Spinal cord (tissue), 10 donors: Measurements from ENCODE around the gene RRAS2. TPM values are rescaled to one million over a fixed set of nuclear protein-coding genes. Genes with fewer than 3 reads are reported as not detected.

Source experiments
- DNase-seq, 6 donors: peaks; one replicate each; pipeline versions ENCODE4 v3.0.0 to v3.0.0-alpha.2; 2013 to 2015; ENCODE audit warnings: low spot score in 6 of 6, low read depth in 4 of 6
- H3K27ac ChIP-seq: one replicate; pipeline ENCODE4 v1.5.1; 2013; ENCODE audit warnings: low read depth, low read length, control low read depth
- H3K27me3 ChIP-seq: one replicate; pipeline ENCODE4 v1.6.1; 2013; ENCODE audit warnings: low read length; ENCODE audit not compliant: control insufficient read depth, insufficient read depth
- H3K36me3 ChIP-seq: one replicate; pipeline ENCODE4 v1.6.1; 2013; ENCODE audit warnings: low read length; ENCODE audit not compliant: control insufficient read depth, insufficient read depth
- H3K4me1 ChIP-seq: one replicate; pipeline ENCODE4 v1.6.1; 2013; ENCODE audit warnings: low read length; ENCODE audit not compliant: control insufficient read depth, insufficient read depth
- H3K4me3 ChIP-seq: one replicate; pipeline ENCODE4 v1.5.1; 2013; ENCODE audit warnings: low read depth, low read length, control low read depth
- H3K9me3 ChIP-seq: one replicate; pipeline ENCODE4 v1.6.1; 2013; ENCODE audit warnings: low read length; ENCODE audit not compliant: control insufficient read depth, insufficient read depth
- WGBS: methylation state at CpG from one replicate; pipeline ENCODE4 v1.1.5; 2013; ENCODE audit warnings: missing lambda C conversion rate; ENCODE audit not compliant: insufficient coverage; 5-methylcytosine and 5-hydroxymethylcytosine counted together
- polyA plus RNA-seq, 2 donors: library from polyadenylated mRNA; unstranded; fragments of 120-200 nt; gene quantifications; one replicate each; pipeline ENCODE4 v1.2.1, GENCODE V29; 2013; ENCODE audit not compliant: insufficient read length in 2 of 2
- total RNA-seq, 2 donors: library from RNA; depleted of rRNA in 1 of 2; stranded (reverse); fragments of 120-200 nt in 1 of 2; fragments of >200 nt in 1 of 2; gene quantifications; one replicate each; pipeline versions ENCODE4 v1.2.3 to v1.2.4, GENCODE V29; 2013 to 2014
- donor health status: healthy.

RRAS2 gene
- total and polyA plus RNA-seq, 4 donors = 44.0 to 56.2 (median 53.3) TPM

DNA sequence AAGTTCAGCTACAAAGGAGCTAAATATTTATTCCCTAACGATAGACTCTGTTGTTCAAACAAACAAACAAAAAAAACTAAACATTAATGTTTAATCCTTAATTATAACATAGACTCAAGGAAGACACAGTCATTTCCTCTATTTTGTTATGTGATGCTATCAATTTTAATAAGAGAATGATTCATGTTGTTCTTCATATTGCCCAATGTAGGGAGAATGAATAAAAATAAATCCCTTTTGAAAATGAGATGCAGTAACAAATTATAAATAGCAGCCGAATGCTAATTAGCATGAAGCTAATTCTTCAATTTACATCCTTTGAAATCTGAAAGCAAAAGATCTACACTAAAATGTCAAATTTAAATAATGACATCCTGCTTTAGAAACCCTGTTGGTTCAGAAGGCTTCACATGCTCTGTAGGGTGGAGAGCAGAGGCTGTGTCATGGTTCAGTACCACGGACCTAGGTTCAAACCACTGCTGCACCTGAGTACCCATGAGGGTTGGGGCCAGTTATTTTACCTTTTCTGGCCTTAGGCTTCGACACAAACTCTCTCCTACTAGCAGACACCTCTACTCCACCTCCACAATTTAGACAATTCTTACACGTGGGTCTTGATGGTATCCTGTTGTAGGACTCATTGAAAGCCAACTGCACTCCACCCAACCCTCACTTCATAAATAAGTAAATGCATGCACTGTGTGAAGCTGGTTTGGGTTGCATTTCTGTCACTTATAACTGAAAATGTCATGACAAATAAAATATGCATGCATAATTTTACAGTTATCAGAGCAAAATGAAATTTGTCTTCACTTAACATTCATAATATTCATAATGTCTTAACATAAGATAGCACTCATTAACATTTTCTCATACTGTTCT is 89.0 kb downstream of the RRAS2 start:
- H3K27me3 ChIP-seq = no peaks in the 10 kb centered on the region
- peak in 1 of 6 donors; percentile 40 for DNase-seq
- H3K4me1 ChIP-seq = no peaks in the 10 kb centered on the region
- H3K27ac ChIP-seq = no peak overlapping the region
- H3K36me3 ChIP-seq = peaks cover 2% of the 10 kb centered on the region
- H3K9me3 ChIP-seq = no peaks in the 10 kb centered on the region
- no peak overlapping the region for H3K4me3 ChIP-seq
- WGBS = 86% methylated on average over 1 of the region's 5 CpGs

DNA sequence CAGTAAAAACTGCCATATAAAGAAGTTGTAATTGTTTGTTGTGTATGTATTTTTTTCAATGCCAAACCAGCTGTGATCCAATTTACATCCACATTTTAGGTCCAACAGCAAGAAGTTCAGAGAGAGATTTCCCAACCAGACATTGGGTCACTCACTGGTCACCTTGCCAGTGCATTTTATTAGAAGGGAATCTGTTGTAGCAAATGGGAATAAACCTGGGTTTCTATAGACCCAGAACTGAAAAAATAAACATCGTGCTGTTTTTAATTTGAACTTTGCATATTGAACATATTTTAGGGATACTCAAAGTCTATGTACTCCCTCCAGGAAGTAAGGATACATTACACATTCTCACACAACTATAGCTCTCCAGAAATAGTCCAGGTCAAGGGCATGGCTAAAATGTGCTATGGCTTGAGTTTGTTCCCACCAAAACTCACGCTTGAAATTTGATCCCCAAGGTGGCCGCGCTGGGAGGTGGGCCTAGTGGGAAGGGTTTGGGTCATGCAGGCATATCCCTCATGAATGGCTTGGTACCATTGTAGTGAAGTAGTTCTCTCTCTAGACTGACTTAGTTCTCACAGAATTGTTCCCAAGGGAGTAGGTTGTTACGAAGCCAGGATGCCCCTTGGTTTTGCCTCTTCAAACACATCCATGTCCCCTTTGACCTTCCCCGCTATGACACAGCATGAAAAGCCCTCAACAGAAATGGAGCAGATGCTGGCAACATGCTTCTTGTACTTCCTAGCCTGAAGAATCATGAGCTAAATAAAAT is 90.9 kb downstream of the RRAS2 start:
- 100% methylated on average over 1 of the region's 6 CpGs for WGBS
- DNase-seq = no peak
- peaks cover 9% of the 10 kb centered on the region for H3K36me3 ChIP-seq

DNA sequence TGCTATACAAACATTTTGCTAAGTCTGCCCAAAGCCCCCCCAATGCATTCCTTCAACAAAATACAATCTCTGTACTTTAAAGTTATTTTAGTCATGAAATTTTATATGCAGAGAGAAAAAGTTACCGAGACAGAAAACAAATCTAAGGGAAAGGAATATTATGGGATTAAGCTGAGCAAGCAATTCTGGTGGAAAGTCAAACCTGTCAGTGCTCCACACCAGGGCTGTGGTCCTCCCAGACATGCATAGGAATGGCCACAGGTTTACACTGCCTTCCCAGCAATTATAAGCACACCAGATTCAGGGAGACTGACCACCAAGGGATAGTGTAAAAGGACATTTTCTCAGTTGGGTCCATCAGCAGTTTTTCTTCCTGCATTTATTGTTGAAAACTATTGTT is 92.4 kb downstream of the RRAS2 start:
- H3K27ac ChIP-seq = no peak overlapping the region
- H3K9me3 ChIP-seq = no peaks in the 10 kb centered on the region
- DNase-seq = no peak
- no CpG with 5 or more reads among the region's 1 CpG for WGBS
- H3K36me3 ChIP-seq = peaks cover 12% of the 10 kb centered on the region
- H3K4me3 ChIP-seq = no peak overlapping the region
- H3K4me1 ChIP-seq = no peaks in the 10 kb centered on the region
- H3K27me3 ChIP-seq = no peaks in the 10 kb centered on the region

More for the DNA sequence above, 90.9 kb downstream of the RRAS2 start:
- Histone ChIP-seq H3K9me3 (no peaks in the 10 kb centered on the region), H3K27me3 (no peaks in the 10 kb centered on the region), H3K4me1 (no peaks in the 10 kb centered on the region), H3K4me3 (no peak overlapping the region), H3K27ac (no peak overlapping the region)

DNA sequence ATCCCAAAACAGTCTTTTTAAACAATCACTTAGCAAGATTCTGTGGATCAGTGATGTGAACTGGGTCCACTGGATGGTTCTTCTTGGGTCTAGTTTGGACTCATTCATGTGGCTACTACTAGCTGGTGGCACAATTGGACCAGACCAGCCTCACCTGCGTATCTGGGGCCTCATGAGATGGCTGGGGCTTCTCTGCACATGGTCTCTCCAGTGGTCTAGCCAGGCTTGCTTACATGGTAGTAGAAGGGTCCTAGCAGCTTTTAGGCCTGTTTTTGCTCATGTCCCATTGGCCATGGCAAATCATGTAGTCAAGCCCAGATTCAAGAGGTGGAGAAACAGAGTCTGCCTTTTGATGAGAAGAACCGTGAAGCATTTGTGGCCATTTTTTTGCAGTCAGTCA is 94.0 kb downstream of the RRAS2 start:
- peaks cover 12% of the 10 kb centered on the region for H3K36me3 ChIP-seq
- 100% methylated on average over 2 of the region's 2 CpGs for WGBS
- H3K4me3 ChIP-seq = no peak overlapping the region
- H3K9me3 ChIP-seq = no peaks in the 10 kb centered on the region
- H3K27me3 ChIP-seq = no peaks in the 10 kb centered on the region
- DNase-seq = no peak
- H3K4me1 ChIP-seq = no peaks in the 10 kb centered on the region
- H3K27ac ChIP-seq = no peak overlapping the region

DNA sequence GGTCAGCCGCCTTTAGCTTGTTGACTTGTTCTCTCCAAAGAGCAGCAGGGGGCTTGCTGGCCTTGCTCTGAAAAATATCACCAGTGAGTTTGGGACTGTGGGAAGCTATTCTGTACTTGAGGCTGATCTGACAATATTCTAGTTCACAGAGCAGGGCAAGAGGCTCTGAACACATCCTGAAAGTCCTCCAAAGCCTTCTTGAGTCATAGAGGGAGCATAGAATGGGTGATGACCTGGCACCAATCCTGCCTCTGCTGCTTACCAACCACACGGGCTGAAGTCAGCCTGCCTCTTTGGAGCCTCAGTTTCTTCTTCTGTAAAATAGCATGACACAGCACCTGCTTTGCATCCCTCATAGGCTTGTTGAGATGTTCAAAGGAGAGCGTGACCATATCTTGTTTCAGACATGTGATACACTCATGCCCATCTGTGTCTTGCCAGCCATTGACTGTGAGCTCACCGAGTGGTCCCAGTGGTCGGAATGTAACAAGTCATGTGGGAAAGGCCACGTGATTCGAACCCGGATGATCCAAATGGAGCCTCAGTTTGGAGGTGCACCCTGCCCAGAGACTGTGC is 96.6 kb downstream of the RRAS2 start:
- Histone ChIP-seq H3K9me3 (no peaks in the 10 kb centered on the region), H3K4me1 (peaks cover 9% of the 10 kb centered on the region), H3K4me3 (no peak overlapping the region), H3K36me3 (peaks cover 24% of the 10 kb centered on the region), H3K27ac (no peak overlapping the region), H3K27me3 (no peaks in the 10 kb centered on the region)
- no peak for DNase-seq
- 95% methylated on average over 7 of the region's 8 CpGs for WGBS

DNA sequence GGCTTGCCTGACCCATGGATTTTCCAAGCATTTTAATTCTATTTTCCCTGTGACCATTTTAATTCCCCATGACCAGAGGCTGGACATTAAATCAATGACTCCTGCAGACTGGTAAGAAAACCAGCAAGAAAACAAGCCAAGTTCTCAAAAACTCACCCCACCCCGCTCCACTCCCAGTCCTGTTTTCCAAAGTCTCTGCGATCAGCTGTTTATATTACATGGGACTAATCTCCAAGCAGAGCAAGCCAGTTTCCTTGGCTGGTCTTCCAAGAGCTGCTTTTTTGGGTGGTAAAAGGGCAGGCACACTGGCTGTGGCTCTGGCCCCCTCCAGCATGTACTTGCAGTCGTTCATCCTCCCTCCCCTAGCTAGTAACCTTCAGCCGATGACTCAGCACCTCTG is 97.9 kb downstream of the RRAS2 start:
- Histone ChIP-seq H3K9me3 (no peaks in the 10 kb centered on the region), H3K36me3 (peaks cover 24% of the 10 kb centered on the region), H3K27me3 (no peaks in the 10 kb centered on the region), H3K27ac (no peak overlapping the region), H3K4me3 (no peak overlapping the region), H3K4me1 (peaks cover 9% of the 10 kb centered on the region)
- no peak for DNase-seq
- WGBS = 67% methylated on average over 2 of the region's 4 CpGs

DNA sequence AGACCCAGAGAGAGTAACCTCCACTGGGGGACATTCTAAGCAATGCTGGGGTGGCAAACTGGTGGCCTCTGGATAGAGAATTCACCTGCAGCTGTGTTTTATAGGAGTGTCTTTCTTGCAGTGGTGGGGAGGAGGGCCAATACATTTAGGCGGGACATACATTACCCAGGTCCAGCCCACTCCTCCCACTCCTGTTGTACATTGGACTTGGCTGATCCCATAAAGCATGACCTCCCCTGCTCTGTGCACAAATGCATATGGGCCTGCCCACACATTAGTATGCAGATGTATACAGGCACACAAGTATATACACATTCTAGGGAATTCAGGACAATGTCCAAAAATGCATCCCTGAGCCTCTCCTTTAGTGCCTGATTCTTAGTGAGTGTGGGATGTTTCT is 99.1 kb downstream of the RRAS2 start:
- H3K27ac ChIP-seq = no peak overlapping the region
- WGBS = no CpG with 5 or more reads among the region's 1 CpG
- H3K4me3 ChIP-seq = no peak overlapping the region
- no peak for DNase-seq
- peaks cover 9% of the 10 kb centered on the region for H3K4me1 ChIP-seq
- peaks cover 30% of the 10 kb centered on the region for H3K36me3 ChIP-seq
- H3K9me3 ChIP-seq = no peaks in the 10 kb centered on the region
- H3K27me3 ChIP-seq = no peaks in the 10 kb centered on the region

DNA sequence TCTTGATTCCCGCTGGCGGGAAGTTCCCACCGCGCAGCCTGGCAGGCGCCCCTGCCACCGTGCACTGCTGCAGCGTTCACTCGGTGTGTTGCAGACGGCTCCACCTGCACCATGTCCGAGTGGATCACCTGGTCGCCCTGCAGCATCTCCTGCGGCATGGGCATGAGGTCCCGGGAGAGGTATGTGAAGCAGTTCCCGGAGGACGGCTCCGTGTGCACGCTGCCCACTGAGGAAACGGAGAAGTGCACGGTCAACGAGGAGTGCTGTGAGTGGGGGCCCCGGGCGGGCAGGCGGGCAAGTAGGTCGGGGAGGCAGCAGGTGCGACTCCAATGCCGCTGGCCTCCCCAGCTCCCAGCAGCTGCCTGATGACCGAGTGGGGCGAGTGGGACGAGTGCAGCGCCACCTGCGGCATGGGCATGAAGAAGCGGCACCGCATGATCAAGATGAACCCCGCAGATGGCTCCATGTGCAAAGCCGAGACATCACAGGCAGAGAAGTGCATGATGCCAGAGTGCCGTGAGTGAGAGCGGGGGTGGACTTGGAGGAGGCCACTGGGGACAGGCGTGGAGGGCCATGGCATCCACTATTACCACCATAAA is 99.7 kb downstream of the RRAS2 start:
- Histone ChIP-seq H3K27ac (no peak overlapping the region), H3K4me1 (peaks cover 9% of the 10 kb centered on the region), H3K4me3 (no peak overlapping the region), H3K27me3 (no peaks in the 10 kb centered on the region), H3K9me3 (no peaks in the 10 kb centered on the region), H3K36me3 (peaks cover 34% of the 10 kb centered on the region)
- 60% methylated on average over 37 of the region's 38 CpGs for WGBS
- DNase-seq = no peak

DNA sequence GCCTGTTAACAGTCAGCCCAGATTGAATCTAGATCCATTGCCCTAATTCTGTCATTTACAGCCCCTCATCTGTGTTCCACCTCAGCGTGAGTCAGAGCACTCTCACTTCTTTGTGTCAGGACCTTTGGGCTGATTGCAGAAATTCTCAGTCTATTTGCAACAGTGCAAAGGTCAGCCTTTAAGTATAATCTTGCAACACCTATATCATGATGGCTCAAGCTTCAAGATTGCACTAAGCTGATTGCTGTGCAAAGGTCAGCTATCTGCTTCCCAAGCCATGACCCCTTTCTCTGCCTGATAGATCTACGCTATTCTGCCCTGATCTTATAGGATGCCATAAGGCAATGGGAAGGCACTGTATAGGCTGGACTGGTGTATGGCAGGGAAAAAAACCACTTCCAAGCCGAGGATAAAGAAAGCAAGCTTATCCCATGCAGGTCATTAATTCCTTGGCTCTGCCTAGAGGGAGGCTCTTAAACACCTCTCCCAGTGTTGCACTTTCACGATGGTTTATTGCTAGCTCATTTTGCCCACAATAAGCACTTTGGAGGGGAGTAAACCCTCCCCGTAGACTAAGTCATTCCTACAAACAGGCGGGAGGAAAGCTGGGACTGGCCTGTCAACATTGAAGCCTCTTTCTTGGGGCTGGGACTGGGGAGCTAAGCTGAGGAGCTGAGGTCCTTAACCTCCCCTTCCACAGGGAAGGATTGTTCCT is 100.6 kb downstream of the RRAS2 start:
- 32% methylated on average over 3 of the region's 6 CpGs for WGBS

More for the DNA sequence above, 100.6 kb downstream of the RRAS2 start:
- Histone ChIP-seq H3K4me3 (no peak overlapping the region), H3K27ac (no peak overlapping the region), H3K36me3 (peaks cover 27% of the 10 kb centered on the region), H3K9me3 (no peaks in the 10 kb centered on the region), H3K27me3 (no peaks in the 10 kb centered on the region), H3K4me1 (peaks cover 15% of the 10 kb centered on the region)
- peak in 1 of 6 donors; percentile 36 for DNase-seq
